ENCODE data around the gene ZDHHC12. TPM values are rescaled to one million over a fixed set of nuclear protein-coding genes. Genes with fewer than 3 reads are reported as not detected.

The ZDHHC12 gene
- total RNA-seq, 2 donors from 2014 or later = 66.2 to 123 TPM

DNA sequence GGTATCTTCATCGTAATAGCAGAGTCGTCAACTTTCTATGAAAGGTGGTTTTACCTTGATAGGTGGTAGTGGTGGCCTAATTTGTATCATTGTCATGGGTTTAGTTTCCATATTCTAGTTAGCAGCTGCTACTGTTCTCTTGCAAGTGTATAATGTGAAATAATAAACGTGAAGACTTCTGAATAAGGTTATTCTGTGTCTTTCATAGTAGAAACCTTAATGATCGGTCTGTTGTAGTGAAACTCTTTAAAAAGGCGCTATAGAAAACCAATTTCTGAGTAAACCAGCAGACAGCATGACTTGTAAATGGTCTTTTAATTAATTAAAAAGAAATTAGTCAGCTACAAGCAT lies 33.3 kb downstream of the ZDHHC12 start:
- H3K4me1 ChIP-seq (replicated peaks) = peaks cover under 1% of the 10 kb centered on the region
- H3K27ac ChIP-seq = peak overlapping the region; percentile 66 to 76
- H3K4me3 ChIP-seq = peak overlapping the region; percentile 90 to 100
- TF ChIP-seq POLR2AphosphoS5 (IDR thresholded peaks at IDR 0.05) (no peak), POLR2A (IDR thresholded peaks at IDR 0.05) (no peak)
- TF ChIP-seq, protein P1, sequence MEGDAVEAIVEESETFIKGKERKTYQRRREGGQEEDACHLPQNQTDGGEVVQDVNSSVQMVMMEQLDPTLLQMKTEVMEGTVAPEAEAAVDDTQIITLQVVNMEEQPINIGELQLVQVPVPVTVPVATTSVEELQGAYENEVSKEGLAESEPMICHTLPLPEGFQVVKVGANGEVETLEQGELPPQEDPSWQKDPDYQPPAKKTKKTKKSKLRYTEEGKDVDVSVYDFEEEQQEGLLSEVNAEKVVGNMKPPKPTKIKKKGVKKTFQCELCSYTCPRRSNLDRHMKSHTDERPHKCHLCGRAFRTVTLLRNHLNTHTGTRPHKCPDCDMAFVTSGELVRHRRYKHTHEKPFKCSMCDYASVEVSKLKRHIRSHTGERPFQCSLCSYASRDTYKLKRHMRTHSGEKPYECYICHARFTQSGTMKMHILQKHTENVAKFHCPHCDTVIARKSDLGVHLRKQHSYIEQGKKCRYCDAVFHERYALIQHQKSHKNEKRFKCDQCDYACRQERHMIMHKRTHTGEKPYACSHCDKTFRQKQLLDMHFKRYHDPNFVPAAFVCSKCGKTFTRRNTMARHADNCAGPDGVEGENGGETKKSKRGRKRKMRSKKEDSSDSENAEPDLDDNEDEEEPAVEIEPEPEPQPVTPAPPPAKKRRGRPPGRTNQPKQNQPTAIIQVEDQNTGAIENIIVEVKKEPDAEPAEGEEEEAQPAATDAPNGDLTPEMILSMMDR (IDR thresholded peaks at IDR 0.05) = no peak
- H3K9me3 ChIP-seq = no peaks in the 10 kb centered on the region
- 7% methylated on average over 5 of the region's 5 CpGs for WGBS
- intact Hi-C loops (cut with DNase I) = no loop called here
- H3K36me3 ChIP-seq = peaks cover 0 to 4% of the 10 kb centered on the region in 2 donors
- no peak for DNase-seq (ENCODE audit: low spot score)
- no peaks in the 10 kb centered on the region for H3K27me3 ChIP-seq (replicated peaks; ENCODE audit: insufficient read depth)

GRCh38 chr9:128689820-128690683 lies 33.9 kb downstream of the ZDHHC12 start:
- peak overlapping the region; percentile 66 to 76 for H3K27ac ChIP-seq
- H3K4me3 ChIP-seq = peak overlapping the region; percentile 90 to 100
- DNase-seq (ENCODE audit: low spot score) = peak; percentile 38
- H3K9me3 ChIP-seq = no peaks in the 10 kb centered on the region
- WGBS = under 1% methylated on average over 38 of the region's 83 CpGs
- intact Hi-C loops (cut with DNase I) = loop anchor here (2.0 kb wide), 1 partner anchor 33 kb away; the partner anchor contains the start of gene DYNC2I2
- H3K4me1 ChIP-seq (replicated peaks) = peaks cover 6% of the 10 kb centered on the region
- H3K36me3 ChIP-seq = peaks cover 0 to 4% of the 10 kb centered on the region in 2 donors
- no peaks in the 10 kb centered on the region for H3K27me3 ChIP-seq (replicated peaks; ENCODE audit: insufficient read depth)
- TF ChIP-seq POLR2A (IDR thresholded peaks at IDR 0.05) (peak; percentile 11), POLR2AphosphoS5 (IDR thresholded peaks at IDR 0.05) (no peak)

GRCh38 chr9:128689293-128689774 lies 34.6 kb downstream of the ZDHHC12 start:
- peak; percentile 37 for DNase-seq (ENCODE audit: low spot score)

GRCh38 chr9:128688501-128689292 lies 35.2 kb downstream of the ZDHHC12 start, which contains the start of gene SET:
Gene SET, plus strand, starts transcription at chr9:128689222. Its CDS starts 361 bp downstream, at chr9:128689583.
- Histone ChIP-seq H3K4me3 (peak within 1 kb of the TSS; percentile 90 to 100), H3K9me3 (no peaks in the 10 kb centered on the region), H3K4me1 (replicated peaks) (peaks cover 9% of the 10 kb centered on the region), H3K27ac (peak within 1 kb of the TSS; percentile 93 to 98), H3K27me3 (replicated peaks; ENCODE audit: insufficient read depth) (no peaks in the 10 kb centered on the region), H3K36me3 (peaks cover 0 to 4% of the 10 kb centered on the region in 2 donors)
- intact Hi-C loops (cut with DNase I) = loop anchor here (2.0 kb wide), 1 partner anchor 32 kb away; the partner anchor contains the start of gene DYNC2I2
- DNase-seq (ENCODE audit: low spot score) = peak; percentile 93
- 4% methylated on average over 31 of the region's 93 CpGs for WGBS
- TF ChIP-seq, protein P1 (IDR thresholded peaks at IDR 0.05) = peak in 1 of 4 experiments; percentile 16
- TF ChIP-seq POLR2A (IDR thresholded peaks at IDR 0.05) = peak; percentile 96
- peak; percentile 52 for TF ChIP-seq POLR2AphosphoS5 (IDR thresholded peaks at IDR 0.05)

More at GRCh38 chr9:128689293-128689774, 34.6 kb downstream of the ZDHHC12 start:
- no peak for TF ChIP-seq POLR2A (IDR thresholded peaks at IDR 0.05)
- TF ChIP-seq POLR2AphosphoS5 (IDR thresholded peaks at IDR 0.05) = no peak
- TF ChIP-seq, protein P1 (IDR thresholded peaks at IDR 0.05) = no peak
- peaks cover 9% of the 10 kb centered on the region for H3K4me1 ChIP-seq (replicated peaks)
- H3K9me3 ChIP-seq = no peaks in the 10 kb centered on the region
- WGBS = 0% methylated on average over 39 of the region's 80 CpGs
- peaks cover 0 to 4% of the 10 kb centered on the region in 2 donors for H3K36me3 ChIP-seq
- peak overlapping the region; percentile 90 to 100 for H3K4me3 ChIP-seq
- intact Hi-C loops (cut with DNase I) = loop anchor here (2.0 kb wide), 1 partner anchor 33 kb away; the partner anchor contains the start of gene DYNC2I2
- no peaks in the 10 kb centered on the region for H3K27me3 ChIP-seq (replicated peaks; ENCODE audit: insufficient read depth)
- peak overlapping the region; percentile 93 to 98 for H3K27ac ChIP-seq

DNA sequence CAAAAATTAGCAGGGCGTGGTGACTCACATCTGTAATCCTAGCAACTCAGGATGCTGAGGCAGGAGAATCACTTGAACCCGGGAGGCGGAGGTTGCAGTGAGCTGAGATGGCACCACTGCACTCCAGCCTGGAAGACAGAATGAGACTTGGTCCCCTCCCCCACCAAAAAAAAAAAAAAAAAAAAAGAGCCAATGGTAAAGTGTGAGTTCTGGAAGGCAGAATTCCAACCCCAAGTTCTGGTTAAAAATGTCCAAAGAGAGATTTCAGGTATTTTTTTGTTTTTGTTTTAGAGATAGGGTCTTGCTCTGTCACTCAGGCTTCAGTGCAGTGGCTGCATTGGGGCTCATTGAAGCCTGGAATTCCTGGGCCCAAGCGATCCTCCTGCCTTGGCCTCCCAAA lies 36.5 kb downstream of the ZDHHC12 start:
- no peak for DNase-seq (ENCODE audit: low spot score)
- no peak overlapping the region for H3K27ac ChIP-seq
- TF ChIP-seq POLR2AphosphoS5 (IDR thresholded peaks at IDR 0.05) (no peak), POLR2A (IDR thresholded peaks at IDR 0.05) (no peak)
- TF ChIP-seq, protein P1 (IDR thresholded peaks at IDR 0.05) = no peak
- no peaks in the 10 kb centered on the region for H3K36me3 ChIP-seq
- H3K4me3 ChIP-seq = no peak overlapping the region
- no peaks in the 10 kb centered on the region for H3K27me3 ChIP-seq (replicated peaks; ENCODE audit: insufficient read depth)
- intact Hi-C loops (cut with DNase I) = no loop called here
- H3K9me3 ChIP-seq = no peaks in the 10 kb centered on the region
- 91% methylated on average over 4 of the region's 4 CpGs for WGBS
- peaks cover 9% of the 10 kb centered on the region for H3K4me1 ChIP-seq (replicated peaks)

Data from prostate gland (tissue), 2 donors.